Aorta (tissue), 5 donors: Measurements from ENCODE around the gene MRPL55. TPM values are rescaled to one million over a fixed set of nuclear protein-coding genes. Genes with fewer than 3 reads are reported as not detected.
"Not testable (repeated sequence)": the region's sequence is repeated elsewhere in the genome, so short reads cannot be mapped to it uniquely, and the experiment has no call there.

ENCODE experiments used
- ATAC-seq: fragments of 200-7000 bp; cut with Tn5 transposase; one replicate; pipeline ENCODE4 v1.9.1; 2022; ENCODE audit warnings: moderate library complexity; ENCODE audit not compliant: low FRiP score
- DNase-seq, 2 donors: peaks; one replicate each; pipeline ENCODE4 v3.0.0-alpha.2; 2020
- H3K27ac ChIP-seq, 2 donors: one replicate each; pipeline ENCODE4 v1.5.1; 2013; ENCODE audit warnings: low read length in 2 of 2, mild to moderate bottlenecking in 2 of 2, moderate library complexity in 2 of 2, control low read depth in 1 of 2, inconsistent platforms in 1 of 2, low read depth in 1 of 2
- H3K27me3 ChIP-seq, 2 donors: one replicate each; pipeline ENCODE4 v1.6.1; 2013; ENCODE audit warnings: control low read depth in 1 of 2, low read length in 1 of 2, mild to moderate bottlenecking in 1 of 2, moderate library complexity in 1 of 2; ENCODE audit not compliant: insufficient read depth in 2 of 2, control insufficient read depth in 1 of 2
- H3K36me3 ChIP-seq, 2 donors: one replicate each; pipeline ENCODE4 v1.6.1; 2013; ENCODE audit warnings: control low read depth in 1 of 2, low read length in 1 of 2, mild to moderate bottlenecking in 1 of 2; ENCODE audit not compliant: insufficient read depth in 2 of 2, control insufficient read depth in 1 of 2
- H3K4me1 ChIP-seq, 2 donors: one replicate each; pipeline ENCODE4 v1.6.1; 2013; ENCODE audit warnings: low read length in 2 of 2, control low read depth in 1 of 2, mild to moderate bottlenecking in 1 of 2, moderate library complexity in 1 of 2; ENCODE audit not compliant: insufficient read depth in 2 of 2, control insufficient read depth in 1 of 2
- H3K4me3 ChIP-seq, 2 donors: one replicate each; pipeline ENCODE4 v1.5.1; 2013; ENCODE audit warnings: low read length in 2 of 2, control low read depth in 1 of 2, mild to moderate bottlenecking in 1 of 2
- H3K9me3 ChIP-seq: one replicate; pipeline ENCODE4 v1.6.1; 2013; ENCODE audit warnings: mild to moderate bottlenecking, low read length; ENCODE audit not compliant: control insufficient read depth
- WGBS, 2 donors: extraction: QIAGEN DNeasy Blood & Tissue Kit; methylation state at CpG; one replicate each; pipeline ENCODE4 v1.1.7; 2013; 5-methylcytosine and 5-hydroxymethylcytosine counted together
- intact Hi-C, 2 donors: fragments of 100-400 bp; cut with DNase I; formaldehyde crosslinking; loops; one replicate each; pipeline versions ENCODE4 v1.14.2 to v1.15.0; 2022
- polyA plus RNA-seq, 2 donors: library from polyadenylated mRNA; stranded (reverse); fragments of 200-250 nt; gene quantifications; one replicate each; pipeline ENCODE4 v1.2.3, GENCODE V29; 2013
- total RNA-seq, 2 donors: library from RNA; stranded (reverse); fragmentation: NEBNext Ultra II Directional; extraction: Animal tissue kit (Norgen Biotek cat#: 25700); gene quantifications; one replicate each; pipeline ENCODE4 v1.2.1, GENCODE V29; 2021
- donor health status: healthy with polysubstance abuse.
- donor health status: Bipolar disorder and iron deficiency.
- donor health status: DM: no; HTN: no; CAD: no.
- donor health status: DM: no; HTN: no; CAD: no.
- donor health status: DM: yes; HTN: yes; CAD: no.

MRPL55 gene
- total and polyA plus RNA-seq, 4 donors: 27.4 to 152 (median 38.6) TPM

- H3K4me3 ChIP-seq: no peak overlapping the region
- WGBS, 2 donors: 84 to 87% methylated on average over 2 of the region's 2 CpGs
- H3K27ac ChIP-seq: no peak overlapping the region
- ATAC-seq (no peak), DNase-seq (no peak)
- H3K4me1 ChIP-seq: peaks cover 0 to 2% of the 10 kb centered on the region in 2 donors
- no peaks in the 10 kb centered on the region for H3K36me3 ChIP-seq
- no peaks in the 10 kb centered on the region for H3K27me3 ChIP-seq
- H3K9me3 ChIP-seq: no peaks in the 10 kb centered on the region
- intact Hi-C loops: no loop called here
These were observed 8.9 kb upstream of the MRPL55 start for GRCh38 chr1:228118040-228118439.

GRCh38 chr1:228117335-228117734 is 8.2 kb upstream of the MRPL55 start:
- no peak overlapping the region for H3K4me3 ChIP-seq
- no peaks in the 10 kb centered on the region for H3K36me3 ChIP-seq
- H3K9me3 ChIP-seq: no peaks in the 10 kb centered on the region
- no peak for DNase-seq
- no peak for ATAC-seq
- intact Hi-C loops: no loop called here
- peaks cover 0 to 2% of the 10 kb centered on the region in 2 donors for H3K4me1 ChIP-seq
- no peaks in the 10 kb centered on the region for H3K27me3 ChIP-seq
- WGBS, 2 donors: 97 to 98% methylated on average over 4 of the region's 4 CpGs
- H3K27ac ChIP-seq: no peak overlapping the region

- Histone ChIP-seq H3K27ac (no peak overlapping the region), H3K4me3 (no peak overlapping the region), H3K4me1 (no peaks in the 10 kb centered on the region), H3K9me3 (no peaks in the 10 kb centered on the region), H3K36me3 (no peaks in the 10 kb centered on the region), H3K27me3 (no peaks in the 10 kb centered on the region)
- ATAC-seq (no peak), DNase-seq (no peak)
- intact Hi-C loops: loop anchor here in 1 of 2 donors (5.0 kb wide), 1 partner anchor 113 kb away; no protein-coding TSS in a partner anchor
- 73 to 77% methylated on average over 3 of the region's 3 CpGs for WGBS, 2 donors
These were observed 5.7 kb upstream of the MRPL55 start for GRCh38 chr1:228114827-228115226.

- DNase-seq (no peak), ATAC-seq (no peak)
- Histone ChIP-seq H3K4me1 (no peaks in the 10 kb centered on the region), H3K9me3 (no peaks in the 10 kb centered on the region), H3K4me3 (no peak overlapping the region), H3K27ac (no peak overlapping the region), H3K36me3 (no peaks in the 10 kb centered on the region), H3K27me3 (no peaks in the 10 kb centered on the region)
- WGBS, 2 donors: 88 to 92% methylated on average over 1 of the region's 1 CpG
- intact Hi-C loops: loop anchor here in 1 of 2 donors (5.0 kb wide), 1 partner anchor 110 kb away; no protein-coding TSS in a partner anchor
These were observed 3.5 kb upstream of the MRPL55 start for GRCh38 chr1:228112617-228113016.

- H3K9me3 ChIP-seq: no peaks in the 10 kb centered on the region
- H3K27me3 ChIP-seq: no peaks in the 10 kb centered on the region
- DNase-seq (no peak), ATAC-seq (no peak)
- H3K36me3 ChIP-seq: no peaks in the 10 kb centered on the region
- H3K4me1 ChIP-seq: no peaks in the 10 kb centered on the region
- no peak overlapping the region for H3K4me3 ChIP-seq
- WGBS, 2 donors: 92 to 93% methylated on average over 7 of the region's 7 CpGs
- no peak overlapping the region for H3K27ac ChIP-seq
- intact Hi-C loops: loop anchor here in 1 of 2 donors (5.0 kb wide), 1 partner anchor 110 kb away; no protein-coding TSS in a partner anchor
These were observed 3.1 kb upstream of the MRPL55 start for GRCh38 chr1:228112167-228112566.

- not testable (repeated sequence) for H3K27me3 ChIP-seq, H3K4me3 ChIP-seq, H3K36me3 ChIP-seq, H3K4me1 ChIP-seq, ATAC-seq, H3K27ac ChIP-seq, DNase-seq, H3K9me3 ChIP-seq
- WGBS, 2 donors: 94 to 98% methylated on average over 6 of the region's 6 CpGs
- intact Hi-C loops: loop anchor here in 1 of 2 donors (5.0 kb wide), 1 partner anchor 109 kb away; no protein-coding TSS in a partner anchor
These were observed 2.2 kb upstream of the MRPL55 start for GRCh38 chr1:228111315-228111714.

GRCh38 chr1:228110556-228110955 is 1.5 kb upstream of the MRPL55 start:
- H3K4me3 ChIP-seq: no peak overlapping the region
- no peaks in the 10 kb centered on the region for H3K9me3 ChIP-seq
- no peaks in the 10 kb centered on the region for H3K4me1 ChIP-seq
- 81 to 92% methylated on average over 7 of the region's 7 CpGs for WGBS, 2 donors
- no peaks in the 10 kb centered on the region for H3K27me3 ChIP-seq
- no peak overlapping the region for H3K27ac ChIP-seq
- intact Hi-C loops: loop anchor here in 1 of 2 donors (5.0 kb wide), 1 partner anchor 108 kb away; no protein-coding TSS in a partner anchor
- no peak for ATAC-seq
- H3K36me3 ChIP-seq: no peaks in the 10 kb centered on the region
- no peak for DNase-seq

GRCh38 chr1:228109962-228110488 is 926 bp upstream of the MRPL55 start:
- Histone ChIP-seq H3K4me1 (no peaks in the 10 kb centered on the region), H3K4me3 (peak overlapping the region; percentile 36 to 58), H3K27ac (peak overlapping the region in 1 of 2 donors; percentile 66), H3K36me3 (no peaks in the 10 kb centered on the region), H3K9me3 (no peaks in the 10 kb centered on the region), H3K27me3 (no peaks in the 10 kb centered on the region)
- ATAC-seq: no peak
- peak in 1 of 2 donors; percentile 78 for DNase-seq
- WGBS, 2 donors: 34 to 37% methylated on average over 15 of the region's 15 CpGs
- intact Hi-C loops: loop anchor here in 1 of 2 donors (2.0 to 10.0 kb wide), 4 partner anchors 27 to 375 kb away; partner anchors contain the start of genes ARF1, JMJD4 and SNAP47

GRCh38 chr1:228108742-228109072 is 392 bp downstream of the MRPL55 start:
- Histone ChIP-seq H3K27me3 (no peaks in the 10 kb centered on the region), H3K4me3 (peak overlapping the region; percentile 6 to 69), H3K4me1 (no peaks in the 10 kb centered on the region), H3K27ac (peak overlapping the region in 1 of 2 donors; percentile 23), H3K9me3 (no peaks in the 10 kb centered on the region), H3K36me3 (no peaks in the 10 kb centered on the region)
- no peak for DNase-seq
- no peak for ATAC-seq
- intact Hi-C loops: loop anchor here in 1 of 2 donors (2.0 to 10.0 kb wide), 3 partner anchors 26 to 374 kb away; partner anchors contain the start of genes ARF1, JMJD4 and SNAP47
- 2 to 3% methylated on average over 8 of the region's 8 CpGs for WGBS, 2 donors
